Lower leg skin (tissue), 4 donors: ENCODE measurements around the gene XRRA1. TPM values are rescaled to one million over a fixed set of nuclear protein-coding genes. Genes with fewer than 3 reads are reported as not detected.

Experiments used
- DNase-seq, 2 donors: peaks; one replicate each; pipeline ENCODE4 v3.0.0-alpha.2; 2019; ENCODE audit warnings: low spot score in 2 of 2
- H3K4me3 ChIP-seq: fragments of 200-600 bp; sonication (generic); 2 replicates; pipeline ENCODE4 v1.5.1; 2017; ENCODE audit warnings: mild to moderate bottlenecking, low read depth; ENCODE audit not compliant: poor library complexity, severe bottlenecking
- POLR2A ChIP-seq, 2 donors: fragments of 450-650 bp; IDR thresholded peaks; one replicate each; pipeline ENCODE4 v1.6.1; 2016 to 2017; ENCODE audit warnings: antibody characterized with exemption in 2 of 2, mild to moderate bottlenecking in 1 of 2, moderate library complexity in 1 of 2
- WGBS, 2 donors: methylation state at CpG; one replicate each; pipeline ENCODE4 v1.1.5; 2018; 5-methylcytosine and 5-hydroxymethylcytosine counted together
- intact Hi-C: fragments of 100-400 bp; cut with DNase I; formaldehyde crosslinking; loops from one replicate; pipeline ENCODE4 v1.15.0; 2023; ENCODE audit warnings: low total_unique reads
- total RNA-seq, 4 donors: library from RNA; depleted of rRNA; stranded (reverse); fragments of >200 nt; gene quantifications; one replicate each; pipeline ENCODE4 v1.1.0, GENCODE V29; 2016
- TF ChIP-seq, protein P1 (sequence below), 3 donors: fragments of 450-650 bp; IDR thresholded peaks; one replicate each; pipeline ENCODE4 v1.5.1; 2016; ENCODE audit warnings: antibody characterized with exemption in 3 of 3, mild to moderate bottlenecking in 3 of 3, moderate library complexity in 2 of 3

XRRA1 gene
- total RNA-seq, 4 donors from 2014 or later, result 7.0 to 17.4 (median 13.2) TPM

DNA sequence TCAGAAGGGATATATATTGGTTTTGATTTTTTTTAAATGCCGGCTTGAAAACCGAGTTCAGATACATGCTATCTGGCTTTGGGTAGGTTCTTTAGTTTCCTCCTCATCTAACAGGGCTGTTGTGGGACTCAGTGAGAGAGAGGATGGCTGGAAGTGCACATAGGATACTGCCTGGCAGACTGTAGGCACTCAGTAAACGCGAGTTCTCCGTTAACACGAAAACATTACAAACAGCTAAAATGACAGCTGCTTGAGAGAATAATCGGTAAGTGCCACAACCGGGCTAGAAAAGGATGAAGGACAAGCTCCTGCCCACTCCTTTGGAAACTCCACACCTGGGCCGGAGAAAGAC is 369 bp downstream of the XRRA1 start:
- TF ChIP-seq POLR2A (IDR thresholded peaks at IDR 0.05), result no peak
- TF ChIP-seq, protein P1, sequence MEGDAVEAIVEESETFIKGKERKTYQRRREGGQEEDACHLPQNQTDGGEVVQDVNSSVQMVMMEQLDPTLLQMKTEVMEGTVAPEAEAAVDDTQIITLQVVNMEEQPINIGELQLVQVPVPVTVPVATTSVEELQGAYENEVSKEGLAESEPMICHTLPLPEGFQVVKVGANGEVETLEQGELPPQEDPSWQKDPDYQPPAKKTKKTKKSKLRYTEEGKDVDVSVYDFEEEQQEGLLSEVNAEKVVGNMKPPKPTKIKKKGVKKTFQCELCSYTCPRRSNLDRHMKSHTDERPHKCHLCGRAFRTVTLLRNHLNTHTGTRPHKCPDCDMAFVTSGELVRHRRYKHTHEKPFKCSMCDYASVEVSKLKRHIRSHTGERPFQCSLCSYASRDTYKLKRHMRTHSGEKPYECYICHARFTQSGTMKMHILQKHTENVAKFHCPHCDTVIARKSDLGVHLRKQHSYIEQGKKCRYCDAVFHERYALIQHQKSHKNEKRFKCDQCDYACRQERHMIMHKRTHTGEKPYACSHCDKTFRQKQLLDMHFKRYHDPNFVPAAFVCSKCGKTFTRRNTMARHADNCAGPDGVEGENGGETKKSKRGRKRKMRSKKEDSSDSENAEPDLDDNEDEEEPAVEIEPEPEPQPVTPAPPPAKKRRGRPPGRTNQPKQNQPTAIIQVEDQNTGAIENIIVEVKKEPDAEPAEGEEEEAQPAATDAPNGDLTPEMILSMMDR (IDR thresholded peaks at IDR 0.05), result no peak
- H3K4me3 ChIP-seq, result peak overlapping the region; percentile 77
- WGBS, 2 donors, result 2% methylated on average over 9 of the region's 9 CpGs
- intact Hi-C loops, result no loop called here
- no peak for DNase-seq

DNA sequence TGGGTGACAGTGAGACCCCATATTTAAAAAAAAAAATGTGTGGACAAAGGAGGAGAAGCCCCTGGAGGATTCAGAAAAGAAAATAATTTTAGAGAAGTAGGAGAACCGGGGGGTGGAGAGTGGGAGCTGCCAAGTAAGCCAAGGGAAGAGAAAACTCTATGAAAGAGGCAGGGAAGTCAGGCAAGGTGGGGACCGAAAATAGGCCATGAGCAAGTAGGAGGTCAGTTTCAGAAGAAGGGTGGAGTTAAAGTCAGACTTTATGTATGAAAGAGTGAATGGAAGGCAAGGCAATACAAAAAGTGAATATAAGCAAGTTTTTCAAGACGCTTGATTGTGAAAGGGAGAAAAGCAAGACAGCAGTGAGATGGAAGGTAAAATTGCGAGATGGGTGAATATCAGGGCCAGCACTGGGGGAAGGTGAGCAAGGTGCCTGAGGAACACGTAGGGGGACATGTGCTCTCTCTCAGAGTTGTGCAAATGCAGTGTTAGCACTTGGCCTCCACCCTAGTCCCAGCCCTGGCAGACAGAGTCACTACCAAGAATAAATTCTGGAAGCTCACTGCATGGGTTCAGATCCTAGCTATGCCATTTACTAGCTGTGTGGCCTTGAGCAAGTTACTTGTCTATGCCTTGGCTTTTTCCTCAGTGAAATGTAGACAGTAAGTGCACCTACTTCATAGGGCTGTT is 6.7 kb downstream of the XRRA1 start:
- intact Hi-C loops, result no loop called here
- H3K4me3 ChIP-seq, result no peak overlapping the region
- DNase-seq, result no peak
- 83 to 84% methylated on average over 5 of the region's 5 CpGs for WGBS, 2 donors
- TF ChIP-seq POLR2A (IDR thresholded peaks at IDR 0.05), result no peak
- TF ChIP-seq, protein P1 (IDR thresholded peaks at IDR 0.05), result no peak

DNA sequence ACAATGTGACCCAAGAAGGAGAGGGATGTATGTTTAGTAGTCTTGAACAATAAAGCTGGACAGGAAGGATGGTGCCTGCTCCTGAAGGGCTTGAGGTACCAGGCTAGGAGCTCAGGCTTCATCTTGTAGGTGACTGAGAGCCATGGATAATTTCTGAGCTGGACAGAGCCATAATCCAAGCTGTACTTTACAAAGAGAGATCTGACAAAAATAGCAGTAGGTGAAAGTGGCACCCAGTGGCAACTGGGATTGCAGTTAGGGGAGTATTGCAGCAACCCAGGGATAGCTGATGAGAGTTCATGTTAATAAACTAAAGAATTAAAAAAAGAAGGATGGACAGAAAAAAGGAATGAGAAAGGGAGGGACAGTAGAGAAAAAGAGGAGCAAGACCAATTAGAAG is 7.4 kb downstream of the XRRA1 start:
- intact Hi-C loops, result no loop called here
- no peak for TF ChIP-seq POLR2A (IDR thresholded peaks at IDR 0.05)
- TF ChIP-seq, protein P1 (IDR thresholded peaks at IDR 0.05), result no peak
- H3K4me3 ChIP-seq, result no peak overlapping the region
- no peak for DNase-seq

DNA sequence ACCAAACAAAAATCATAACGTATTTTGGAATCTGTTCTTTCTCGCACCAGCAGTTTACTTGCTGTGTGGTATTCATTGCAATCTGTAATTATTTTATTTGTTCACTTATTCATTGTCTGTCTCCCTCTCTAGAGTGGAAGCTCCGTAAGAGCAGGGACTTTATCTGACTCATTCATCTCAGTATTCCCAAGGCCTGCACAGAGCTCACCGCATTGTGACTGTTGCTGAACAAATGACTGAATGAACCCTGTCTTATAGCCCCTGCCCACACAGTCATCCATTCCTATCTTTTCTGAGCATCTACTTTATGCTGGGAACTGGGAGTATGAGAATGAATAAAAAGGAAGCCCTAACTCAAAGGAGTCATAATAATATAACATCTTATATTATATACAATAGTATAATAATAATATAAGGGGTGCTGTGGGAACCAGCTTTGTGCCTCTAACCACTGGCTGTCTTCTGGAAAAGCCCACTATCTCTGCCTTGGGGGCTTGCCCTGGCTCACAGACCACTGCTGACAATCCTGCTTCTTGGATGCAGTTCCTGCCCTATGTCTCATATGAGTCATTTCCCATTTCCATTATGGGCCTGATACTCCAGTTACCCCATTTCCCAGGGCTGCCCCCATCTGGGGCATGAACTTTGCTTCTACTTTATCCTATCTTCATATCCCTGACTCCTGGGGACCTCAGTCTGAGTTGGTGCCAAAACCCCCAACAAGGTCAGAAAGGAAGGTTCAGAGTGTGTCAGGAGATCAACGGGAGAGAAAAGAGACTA is 11.0 kb downstream of the XRRA1 start:
- WGBS, 2 donors, result 91 to 92% methylated on average over 5 of the region's 5 CpGs
- H3K4me3 ChIP-seq, result no peak overlapping the region
- intact Hi-C loops, result no loop called here
- no peak for DNase-seq
- no peak for TF ChIP-seq POLR2A (IDR thresholded peaks at IDR 0.05)
- TF ChIP-seq, protein P1 (IDR thresholded peaks at IDR 0.05), result no peak

DNA sequence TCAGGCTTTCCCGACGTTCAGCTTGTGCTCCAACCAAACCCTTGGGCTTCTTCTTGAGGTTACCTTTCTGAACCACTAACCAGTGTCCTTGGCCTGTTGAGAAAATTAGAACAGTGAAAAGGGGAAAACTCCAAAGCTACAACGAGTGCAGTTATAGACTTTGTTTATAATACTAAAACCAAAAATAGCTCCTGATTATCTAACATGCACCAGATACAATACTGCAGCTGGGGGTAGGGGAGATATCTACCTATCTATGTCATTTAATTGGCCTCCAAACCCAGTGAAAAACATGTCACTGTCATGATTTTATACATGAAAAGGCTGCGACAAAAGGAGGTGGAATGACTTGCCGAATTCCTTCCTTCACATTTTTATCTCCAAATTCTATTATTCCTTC is 11.9 kb downstream of the XRRA1 start:
- H3K4me3 ChIP-seq, result no peak overlapping the region
- intact Hi-C loops, result no loop called here
- DNase-seq, result no peak
- TF ChIP-seq, protein P1 (IDR thresholded peaks at IDR 0.05), result no peak
- no peak for TF ChIP-seq POLR2A (IDR thresholded peaks at IDR 0.05)
- 89 to 91% methylated on average over 5 of the region's 5 CpGs for WGBS, 2 donors
